GM18873 (cell line): ENCODE results near the gene IRAK3.
A peak's percentile ranks its signal among the peaks of the same experiment; 100 is the strongest.
"Not testable (repeated sequence)": the region's sequence is repeated elsewhere in the genome, so short reads cannot be mapped to it uniquely, and the experiment has no call there.

Experiments
- ATAC-seq: cut with Tn5 transposase; IDR thresholded peaks from one replicate; pipeline ENCODE4 v1.9.1; 2021; ENCODE audit warnings: mild to moderate bottlenecking, moderate library complexity, moderate number of reproducible peaks; ENCODE audit not compliant: unreplicated experiment, low FRiP score

Gene IRAK3

GRCh38 chr12:66203820-66204219, 14.8 kb downstream of the IRAK3 start:
- ATAC-seq, result no peak

GRCh38 chr12:66206141-66206540, 17.1 kb downstream of the IRAK3 start:
- no peak for ATAC-seq

GRCh38 chr12:66210840-66211239, 21.8 kb downstream of the IRAK3 start:
- ATAC-seq, result no peak

- ATAC-seq, result not testable (repeated sequence)
These were observed 22.6 kb downstream of the IRAK3 start for GRCh38 chr12:66211573-66211972.

DNA sequence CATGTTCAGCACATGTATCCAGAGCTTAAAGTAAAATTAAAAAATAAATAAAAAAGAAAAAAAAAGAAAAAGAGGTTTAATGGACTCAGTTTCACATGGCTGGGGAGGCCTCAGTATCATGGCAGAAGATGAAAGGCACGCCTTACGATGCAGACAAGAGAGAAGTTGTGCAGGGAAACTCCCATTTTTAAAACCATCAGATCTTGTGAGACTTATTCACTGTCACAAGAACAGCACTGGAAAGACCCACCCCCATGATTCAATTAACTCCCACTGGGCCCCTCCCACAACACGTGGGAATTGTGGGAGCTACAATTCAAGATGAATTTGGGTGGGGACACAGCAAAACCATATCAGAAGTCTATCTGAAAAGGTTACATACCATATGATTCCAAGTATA, 24.0 kb downstream of the IRAK3 start:
- not testable (repeated sequence) for ATAC-seq

GRCh38 chr12:66217342-66217917, 28.4 kb downstream of the IRAK3 start:
- no peak for ATAC-seq

- no peak for ATAC-seq
These were observed 39.4 kb downstream of the IRAK3 start for GRCh38 chr12:66228462-66228861.

GRCh38 chr12:66232263-66232662, 43.2 kb downstream of the IRAK3 start:
- peak; percentile 34 for ATAC-seq

DNA sequence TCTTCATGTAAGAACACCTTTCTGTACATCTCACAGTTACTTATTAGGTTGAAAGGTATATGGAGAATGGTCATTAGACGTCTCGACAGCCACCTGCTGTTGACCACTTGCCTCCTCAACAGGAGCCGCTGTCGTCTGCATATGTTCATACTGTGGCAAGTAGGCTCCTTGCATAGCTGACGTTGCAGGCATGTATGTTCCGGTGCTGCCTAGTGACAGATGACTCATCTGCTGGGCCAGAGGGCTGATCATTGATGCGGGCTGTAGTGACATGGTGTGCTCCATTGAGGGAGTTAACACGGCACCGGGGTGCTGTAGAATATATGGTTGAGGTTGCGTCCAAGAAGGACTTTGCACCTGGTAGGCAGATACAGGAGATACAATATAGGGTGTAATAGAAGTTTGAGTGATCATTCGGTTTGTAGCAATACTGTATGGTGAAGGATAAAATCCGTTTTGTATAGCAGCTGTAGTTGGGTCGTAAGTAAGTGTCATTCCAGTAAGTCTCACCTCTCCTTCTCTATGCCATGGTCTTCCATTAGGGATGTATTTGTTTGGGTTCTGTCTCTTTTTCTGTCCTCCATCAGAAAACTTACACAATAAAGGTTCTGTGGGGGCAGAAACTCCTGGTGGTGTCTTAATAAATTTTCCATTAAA, 45.2 kb downstream of the IRAK3 start:
- peak; percentile 99 for ATAC-seq

DNA sequence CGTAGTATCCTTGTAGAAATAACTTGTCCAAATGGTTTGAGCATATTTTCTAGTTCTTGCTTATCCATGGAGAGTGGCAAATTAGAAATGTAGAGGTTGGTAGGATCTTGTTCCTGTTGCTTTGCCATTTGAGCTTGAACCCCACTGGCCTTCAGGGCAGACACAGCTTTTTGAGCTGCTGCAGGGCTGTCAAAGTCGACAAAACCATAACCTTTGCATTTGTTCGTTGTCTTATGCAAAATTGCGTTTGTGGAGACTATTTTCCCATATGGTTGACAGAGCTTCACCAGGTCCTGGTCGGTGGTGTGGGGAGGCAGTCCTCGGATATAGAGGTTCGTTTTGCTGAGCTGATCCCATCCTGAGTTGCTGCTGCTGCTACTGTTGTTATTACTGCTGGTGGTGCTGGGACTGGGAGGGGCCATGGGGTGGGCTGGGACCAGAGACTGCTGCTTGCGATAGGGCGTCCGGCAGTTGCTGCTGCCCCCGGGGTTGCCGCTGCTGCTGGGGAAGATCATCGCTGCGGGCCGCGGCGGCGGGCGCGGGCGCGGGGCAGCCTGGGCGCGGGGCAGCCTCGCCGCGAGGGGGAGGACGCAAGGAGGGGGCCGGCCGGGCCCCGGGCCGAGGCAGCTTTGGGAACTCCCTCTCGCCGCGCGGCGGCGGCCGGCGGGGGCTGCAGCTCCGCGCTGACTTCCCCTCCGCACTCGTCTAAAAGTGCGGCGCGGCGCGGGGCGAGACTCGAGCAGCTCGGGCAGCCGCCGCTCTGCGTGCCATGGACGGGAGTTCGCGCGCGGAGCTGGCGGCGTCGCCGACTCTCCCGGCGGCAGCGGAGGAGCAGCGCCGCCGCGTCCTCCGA, 46.0 kb downstream of the IRAK3 start:
- ATAC-seq, result not testable (repeated sequence)

- no peak for ATAC-seq
These were observed 46.7 kb downstream of the IRAK3 start for GRCh38 chr12:66235626-66236281.

DNA sequence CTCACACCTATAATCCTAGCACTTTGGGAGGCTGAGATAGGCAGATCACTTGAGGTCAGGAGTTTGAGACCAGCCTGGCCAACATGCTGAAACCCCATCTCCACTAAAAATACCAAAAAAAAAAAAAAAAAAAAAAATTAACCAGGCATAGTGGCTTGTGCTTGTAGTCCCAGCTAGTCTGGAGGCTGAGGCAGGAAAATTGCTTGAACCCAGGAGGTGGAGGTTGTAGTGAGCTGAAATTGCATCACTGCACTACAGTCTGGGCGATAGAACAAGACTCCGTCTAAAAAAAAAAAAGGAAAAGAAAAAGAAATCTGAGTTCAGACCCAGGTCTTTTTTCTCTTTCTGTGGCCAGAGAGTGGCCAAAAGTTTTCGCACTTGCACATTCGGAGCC, 47.3 kb downstream of the IRAK3 start:
- ATAC-seq, result not testable (repeated sequence)

DNA sequence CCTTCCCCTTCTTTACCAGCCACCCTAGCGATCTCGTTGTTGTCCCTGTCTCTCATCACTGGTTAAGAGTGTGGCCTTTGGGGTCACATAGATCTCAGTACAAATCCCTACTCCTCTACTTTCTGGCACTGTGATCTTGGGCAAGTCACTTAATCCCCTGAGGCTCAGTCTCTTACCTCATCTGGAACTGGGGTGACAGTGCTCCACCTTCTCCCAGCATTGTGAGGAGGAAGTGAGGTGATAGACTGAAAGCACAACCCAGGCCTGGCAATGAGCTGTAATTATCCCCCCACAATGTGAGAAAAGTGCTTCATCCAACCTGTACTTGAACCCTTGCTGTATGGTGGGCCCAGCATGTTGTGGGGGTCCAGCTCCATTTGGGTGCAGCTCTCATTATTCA, 48.0 kb downstream of the IRAK3 start:
- ATAC-seq, result no peak

DNA sequence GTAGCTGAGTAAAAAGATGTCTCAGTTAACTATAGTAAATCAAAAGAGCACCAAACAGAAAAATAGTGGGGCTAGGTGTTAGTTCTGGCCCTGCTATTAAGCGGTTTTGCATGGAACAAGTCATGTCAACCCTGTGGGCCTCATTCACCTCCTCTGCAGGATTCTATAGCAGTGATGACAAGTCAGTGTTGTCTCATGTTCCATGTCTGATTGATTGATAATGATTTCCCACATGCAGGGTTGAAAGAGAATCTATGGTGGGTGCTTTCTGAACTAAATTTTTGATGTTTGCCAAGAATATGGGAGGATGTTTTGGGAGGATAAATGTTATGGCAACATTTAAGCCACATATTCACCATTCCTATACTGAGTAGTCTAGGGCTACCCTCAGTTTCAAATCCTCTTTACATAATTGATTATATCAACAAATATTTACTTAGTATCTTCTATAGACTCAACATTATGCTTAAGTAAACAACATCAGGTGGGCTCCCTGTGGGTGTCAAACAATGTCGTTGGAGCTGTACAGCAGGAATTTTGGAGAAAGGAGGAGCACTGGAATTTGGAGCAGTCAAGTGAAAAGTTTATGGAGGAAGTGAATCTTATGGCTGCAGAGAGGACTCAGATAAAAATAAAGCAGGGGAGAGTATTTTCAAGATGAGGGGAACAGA, 48.6 kb downstream of the IRAK3 start:
- no peak for ATAC-seq

DNA sequence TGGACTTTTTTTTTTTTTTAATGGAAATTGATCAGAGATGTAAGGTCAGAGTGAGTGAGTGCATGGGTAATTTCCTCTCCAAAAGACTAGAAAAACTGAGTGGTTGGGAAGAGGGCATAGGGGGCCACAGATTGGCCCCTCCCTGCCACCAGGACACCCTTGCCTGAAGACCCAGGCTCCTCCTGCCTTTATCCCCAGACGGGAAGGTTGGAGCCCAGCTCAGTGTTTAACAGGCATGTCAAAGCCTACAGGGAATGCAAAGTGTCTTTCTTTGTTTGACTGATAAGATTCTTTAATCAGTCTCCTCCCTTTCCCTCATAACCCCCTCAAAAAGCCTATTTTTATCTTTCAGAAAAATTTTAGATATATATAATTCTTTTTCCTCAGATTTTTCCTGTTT, 50.3 kb downstream of the IRAK3 start:
- ATAC-seq, result no peak

DNA sequence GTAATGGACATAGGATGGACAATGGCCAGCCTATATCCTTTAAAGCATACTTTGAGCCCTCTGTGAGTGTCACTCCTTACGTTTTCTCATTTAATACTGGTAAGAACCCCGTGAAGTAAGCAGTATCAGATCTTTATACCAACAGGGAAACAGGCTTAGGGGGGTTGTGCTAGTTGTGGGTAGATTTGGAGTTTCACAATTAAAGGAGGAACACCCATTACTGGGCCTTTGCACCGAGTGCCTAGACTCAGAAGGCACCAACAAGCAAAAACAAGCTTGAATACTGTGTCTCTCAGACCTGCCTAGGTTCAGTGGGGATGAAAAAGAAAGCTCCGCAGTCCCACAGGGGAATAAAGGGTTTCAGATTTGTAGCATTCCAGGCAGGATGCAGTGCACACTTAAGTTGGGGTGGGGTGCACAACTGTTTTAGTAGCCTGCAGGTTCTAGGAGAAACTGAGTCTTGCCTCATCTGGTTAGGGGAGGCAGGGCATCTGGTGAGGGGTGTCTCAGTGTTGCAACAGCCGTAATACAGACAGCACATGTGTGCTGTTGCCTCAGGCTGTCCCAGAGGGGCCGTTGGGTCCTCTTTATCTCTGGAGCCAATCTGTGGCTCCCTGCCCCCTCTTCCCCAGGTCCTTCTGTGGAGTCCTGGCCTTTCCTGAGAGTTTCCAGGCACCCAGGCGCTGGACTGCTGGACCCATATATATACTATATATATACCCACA, 51.2 kb downstream of the IRAK3 start:
- no peak for ATAC-seq

GRCh38 chr12:66241061-66242043, 52.3 kb downstream of the IRAK3 start:
- no peak for ATAC-seq

DNA sequence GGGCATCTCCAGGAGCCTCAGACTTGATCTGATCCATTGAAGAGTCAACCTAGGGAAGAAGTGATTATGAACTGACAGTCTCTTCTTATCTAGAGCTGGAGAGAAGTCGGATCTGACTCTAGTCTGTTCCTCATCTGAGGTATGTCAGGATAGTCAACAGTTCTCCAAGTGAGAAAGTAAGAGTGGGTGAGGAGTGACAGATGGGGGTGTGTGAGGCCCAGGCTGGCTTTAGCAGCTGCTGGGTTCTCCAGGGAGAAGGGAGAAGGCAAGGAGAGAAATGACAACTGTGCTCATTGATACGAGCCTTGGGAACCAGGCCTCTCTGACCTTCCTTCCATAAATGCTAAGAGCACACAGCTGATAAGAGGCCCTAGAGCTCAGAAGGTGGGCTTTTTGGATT, 53.3 kb downstream of the IRAK3 start:
- no peak for ATAC-seq

GRCh38 chr12:66243911-66244310, 54.9 kb downstream of the IRAK3 start:
- no peak for ATAC-seq
